AG09309 (cell line): ENCODE data around the gene WASHC4.

ENCODE experiments used
- DNase-seq: peaks from one replicate; pipeline ENCODE4 v3.0.0-alpha.2; 2010; ENCODE audit warnings: low read depth
- H3K4me3 ChIP-seq: 2 replicates; pipeline ENCODE4 v1.5.1; 2011; ENCODE audit warnings: mild to moderate bottlenecking, low read depth, low read length, moderate library complexity; ENCODE audit not compliant: control insufficient read depth
- TF ChIP-seq, protein P1 (sequence below): IDR thresholded peaks from 2 replicates; pipeline ENCODE4 v1.5.1; 2011; ENCODE audit warnings: mild to moderate bottlenecking, low read depth, low read length, inconsistent platforms; ENCODE audit not compliant: insufficient read depth, control insufficient read depth; ENCODE audit errors: missing control alignments

The WASHC4 gene

DNA sequence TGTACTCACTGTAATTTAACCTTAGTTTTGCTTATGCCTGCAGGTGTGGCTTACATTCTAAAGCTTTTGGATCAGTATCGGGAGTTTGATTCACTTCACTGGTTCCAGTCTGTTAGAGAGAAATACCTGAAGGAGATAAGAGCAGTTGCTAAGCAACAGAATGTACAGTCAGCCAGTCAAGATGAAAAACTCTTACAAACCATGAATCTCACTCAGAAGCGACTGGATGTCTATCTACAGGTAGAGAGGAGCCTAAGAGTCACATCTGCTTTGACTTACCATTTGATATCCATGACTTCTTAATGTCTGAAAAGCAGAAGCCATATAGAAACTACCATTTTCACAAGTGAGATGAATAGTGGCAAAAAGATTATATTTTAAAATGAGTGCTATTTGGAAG lies 56.5 kb downstream of the WASHC4 start:
- no peak overlapping the region for H3K4me3 ChIP-seq
- TF ChIP-seq, protein P1, sequence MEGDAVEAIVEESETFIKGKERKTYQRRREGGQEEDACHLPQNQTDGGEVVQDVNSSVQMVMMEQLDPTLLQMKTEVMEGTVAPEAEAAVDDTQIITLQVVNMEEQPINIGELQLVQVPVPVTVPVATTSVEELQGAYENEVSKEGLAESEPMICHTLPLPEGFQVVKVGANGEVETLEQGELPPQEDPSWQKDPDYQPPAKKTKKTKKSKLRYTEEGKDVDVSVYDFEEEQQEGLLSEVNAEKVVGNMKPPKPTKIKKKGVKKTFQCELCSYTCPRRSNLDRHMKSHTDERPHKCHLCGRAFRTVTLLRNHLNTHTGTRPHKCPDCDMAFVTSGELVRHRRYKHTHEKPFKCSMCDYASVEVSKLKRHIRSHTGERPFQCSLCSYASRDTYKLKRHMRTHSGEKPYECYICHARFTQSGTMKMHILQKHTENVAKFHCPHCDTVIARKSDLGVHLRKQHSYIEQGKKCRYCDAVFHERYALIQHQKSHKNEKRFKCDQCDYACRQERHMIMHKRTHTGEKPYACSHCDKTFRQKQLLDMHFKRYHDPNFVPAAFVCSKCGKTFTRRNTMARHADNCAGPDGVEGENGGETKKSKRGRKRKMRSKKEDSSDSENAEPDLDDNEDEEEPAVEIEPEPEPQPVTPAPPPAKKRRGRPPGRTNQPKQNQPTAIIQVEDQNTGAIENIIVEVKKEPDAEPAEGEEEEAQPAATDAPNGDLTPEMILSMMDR: no peak
- no peak for DNase-seq

DNA sequence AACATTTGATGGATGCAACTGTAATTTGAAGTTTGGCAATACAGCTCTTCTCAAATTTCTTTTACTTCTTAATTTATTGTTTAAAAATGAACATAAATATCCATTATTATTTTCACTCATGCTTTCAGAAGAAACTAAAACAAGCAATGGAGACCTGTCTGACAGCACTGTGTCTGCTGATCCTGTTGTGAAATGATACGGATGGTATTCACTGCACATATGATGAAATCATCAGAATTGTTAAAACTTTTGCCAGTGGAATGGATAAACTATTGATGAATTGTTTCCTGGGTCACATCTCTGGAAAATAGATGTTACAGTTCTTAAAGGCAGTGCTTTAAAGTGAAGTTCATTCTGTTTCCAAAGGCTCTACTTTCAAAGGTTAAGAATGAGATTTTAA lies 59.2 kb downstream of the WASHC4 start:
- no peak overlapping the region for H3K4me3 ChIP-seq
- peak; percentile 2 for DNase-seq
- TF ChIP-seq, protein P1: no peak

DNA sequence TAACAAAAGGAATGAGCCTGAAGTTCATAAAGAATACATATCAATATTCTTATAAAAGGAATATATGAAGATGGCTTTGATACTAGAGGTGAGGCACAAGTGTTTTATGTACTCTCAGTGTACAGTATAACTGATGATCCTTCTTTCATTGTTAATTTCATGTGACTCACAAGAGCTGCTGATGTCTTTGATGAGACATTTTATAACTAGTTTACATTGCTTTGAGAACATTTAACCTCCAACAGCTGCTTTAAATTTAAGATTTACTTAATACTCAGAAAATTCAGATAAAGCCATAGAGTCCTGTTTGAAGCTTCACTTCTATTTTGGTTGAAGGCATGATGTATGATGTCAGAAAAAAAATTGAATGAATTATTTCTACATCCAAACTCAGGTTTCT lies 59.8 kb downstream of the WASHC4 start:
- peak; percentile 24 for DNase-seq
- no peak overlapping the region for H3K4me3 ChIP-seq
- TF ChIP-seq, protein P1: no peak

DNA sequence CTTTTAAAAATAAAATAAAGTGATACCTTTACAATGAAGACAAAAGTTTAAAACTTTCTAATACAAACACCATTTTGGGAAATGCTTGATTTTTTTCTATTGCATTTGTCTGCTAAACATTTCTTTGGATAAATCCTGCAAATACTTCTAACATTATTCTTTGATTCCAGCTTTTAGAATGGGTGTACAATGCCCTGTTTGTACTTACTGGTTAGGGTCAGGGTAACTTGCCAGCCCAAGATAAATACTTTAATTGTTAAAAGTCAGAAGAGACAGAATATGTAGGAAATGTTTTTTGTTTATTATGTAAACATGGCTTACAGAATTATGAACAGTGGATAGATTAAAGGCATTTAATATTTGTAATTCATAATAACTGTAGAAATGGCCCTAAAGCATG lies 60.5 kb downstream of the WASHC4 start:
- TF ChIP-seq, protein P1: no peak

DNA sequence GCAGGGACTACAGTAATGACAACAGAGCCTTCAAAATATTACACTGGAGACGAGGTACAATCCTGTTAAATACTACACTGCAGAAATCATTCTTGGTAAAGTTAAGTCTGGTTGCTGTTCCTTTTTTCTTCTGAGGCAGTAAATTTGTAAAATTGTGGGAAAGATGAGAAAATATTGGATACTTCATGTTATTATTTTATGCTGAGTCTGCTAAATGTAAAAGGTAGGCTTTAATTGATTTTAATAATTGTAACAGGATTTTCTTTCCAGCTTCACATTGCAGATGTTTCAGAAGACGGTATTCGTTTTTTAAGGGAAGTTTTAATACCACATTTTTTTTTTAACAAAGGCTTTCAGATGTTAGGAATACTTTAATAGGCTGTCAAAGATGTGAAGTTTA lies 62.6 kb downstream of the WASHC4 start:
- TF ChIP-seq, protein P1: no peak
- DNase-seq: no peak
- no peak overlapping the region for H3K4me3 ChIP-seq

More for the DNA sequence above, 60.5 kb downstream of the WASHC4 start:
- DNase-seq: no peak
- no peak overlapping the region for H3K4me3 ChIP-seq

DNA sequence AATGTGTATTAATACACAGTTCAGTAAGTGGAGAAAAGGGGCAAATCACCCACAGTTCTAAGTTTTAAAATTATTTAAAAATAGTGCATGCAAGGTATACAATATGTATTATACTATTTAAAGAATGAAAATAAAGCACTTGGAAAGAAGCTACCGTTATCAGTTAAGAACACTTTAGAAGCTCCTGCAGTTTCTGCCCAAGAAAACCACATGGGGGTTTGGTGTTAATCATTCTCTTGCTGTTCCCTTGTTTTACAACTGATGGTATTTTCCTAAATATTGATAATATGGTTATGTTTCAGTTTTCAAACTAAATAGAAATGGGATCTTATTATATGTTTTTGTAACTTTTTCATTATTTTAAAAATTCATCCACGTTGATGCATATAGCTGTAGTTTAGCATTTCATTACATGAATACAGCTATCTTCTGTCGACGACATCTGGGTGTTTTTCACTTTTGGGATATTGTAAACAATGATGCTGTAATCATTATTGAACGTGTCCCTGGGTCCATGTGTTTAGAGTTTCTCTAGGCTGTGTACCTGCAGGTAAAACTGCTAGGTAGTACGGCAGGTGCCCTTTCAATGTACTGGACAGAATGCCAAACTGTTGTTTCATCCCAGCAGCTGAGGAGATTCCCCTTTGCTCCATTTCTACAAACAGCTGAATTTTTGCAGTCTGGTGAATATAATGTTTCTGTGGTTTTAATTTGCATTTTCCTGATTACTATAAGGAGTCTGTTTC lies 64.3 kb downstream of the WASHC4 start:
- H3K4me3 ChIP-seq: no peak overlapping the region
- TF ChIP-seq, protein P1: no peak
- no peak for DNase-seq

DNA sequence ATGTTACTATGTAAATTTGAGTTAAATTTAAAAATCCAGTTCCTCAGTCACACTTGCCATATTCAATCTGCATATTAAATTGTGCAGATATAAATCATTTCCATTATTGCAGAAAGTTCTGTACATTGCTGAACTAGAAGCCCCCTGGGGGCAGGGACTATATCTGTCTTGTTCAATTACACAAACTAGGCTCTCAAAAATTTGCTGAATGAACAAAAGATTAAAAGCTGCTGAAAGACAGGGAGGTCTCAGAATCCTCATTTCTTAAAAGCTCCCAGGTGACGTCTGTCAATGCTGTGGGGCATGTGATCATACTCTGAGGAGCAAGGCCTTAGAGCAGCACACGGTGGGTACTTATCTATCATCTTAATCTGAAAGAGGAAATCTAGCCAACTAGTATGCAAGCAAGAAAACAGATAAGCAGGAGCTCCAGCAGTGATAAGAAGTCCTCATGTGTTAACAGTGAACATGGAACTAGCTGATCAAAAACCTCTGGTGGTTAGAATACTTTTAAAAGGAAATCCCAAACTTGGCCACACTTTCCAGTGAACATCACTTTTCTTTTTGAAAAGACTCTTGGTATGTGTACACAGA lies 68.0 kb downstream of the WASHC4 start:
- TF ChIP-seq, protein P1: no peak
- no peak overlapping the region for H3K4me3 ChIP-seq
- no peak for DNase-seq
